Pancreas (tissue), 10 donors: Measurements from ENCODE around the gene BTBD18. TPM values are rescaled to one million over a fixed set of nuclear protein-coding genes. Genes with fewer than 3 reads are reported as not detected.
A peak's percentile ranks its signal among the peaks of the same experiment; 100 is the strongest.
"Not testable (repeated sequence)": the region's sequence is repeated elsewhere in the genome, so short reads cannot be mapped to it uniquely, and the experiment has no call there.

Experiments
- ATAC-seq, 4 donors: fragments of 200-7000 bp; cut with Tn5 transposase; one replicate each; pipeline versions ENCODE4 v1.8.0 to v1.9.1; 2020; ENCODE audit warnings: mild to moderate bottlenecking in 4 of 4, moderate library complexity in 4 of 4
- DNase-seq, 6 donors: peaks; one replicate each; pipeline ENCODE4 v3.0.0-alpha.2; 2020
- FAIRE-seq: peaks from 2 replicates; lab custom pipeline; 2012; peaks lifted over from hg19 to GRCh38; lab: Jason Lieb, UNC
- H3K27ac ChIP-seq, 4 donors: fragments of 200-600 bp; sonication (generic); 1 replicate in 3 of 4; 2 replicates in 1 of 4; pipeline versions ENCODE4 v1.5.0 to v1.8.0; 2020
- H3K27me3 ChIP-seq, 4 donors: fragments of 200-600 bp; one replicate each; pipeline ENCODE4 v1.8.0; 2021
- H3K36me3 ChIP-seq, 3 donors: fragments of 200-600 bp; sonication (generic) in 1 of 3; one replicate each; pipeline versions ENCODE4 v1.5.0 to v1.8.0; 2020 to 2021
- H3K4me1 ChIP-seq, 3 donors: fragments of 200-600 bp; one replicate each; pipeline ENCODE4 v1.8.0; 2021
- H3K4me3 ChIP-seq, 4 donors: fragments of 200-600 bp; sonication (generic) in 2 of 4; one replicate each; pipeline versions ENCODE4 v1.5.0 to v1.8.0; 2020 to 2021
- H3K9me3 ChIP-seq, 4 donors: fragments of 200-600 bp; one replicate each; pipeline ENCODE4 v1.8.0; 2021
- CTCF ChIP-seq, 4 donors: fragments of 200-600 bp; sonication (generic) in 3 of 4; IDR thresholded peaks; one replicate each; pipeline versions ENCODE4 v1.5.0 to v1.8.0; 2021; ENCODE audit warnings: antibody characterized with exemption in 4 of 4
- WGBS, 2 donors: extraction: QIAGEN DNeasy Blood & Tissue Kit; methylation state at CpG; one replicate each; pipeline ENCODE4 v1.1.7; 2013; 5-methylcytosine and 5-hydroxymethylcytosine counted together
- intact Hi-C, 3 donors: fragments of 100-400 bp; cut with DNase I; formaldehyde crosslinking; loops; one replicate each; pipeline versions ENCODE4 v1.11.1 to v1.14.2; 2022
- polyA plus RNA-seq, 2 donors: library from polyadenylated mRNA; stranded (reverse); fragments of 200-250 nt; gene quantifications; one replicate each; pipeline ENCODE4 v1.2.3, GENCODE V29; 2013
- total RNA-seq, 6 donors: library from RNA; stranded (reverse); fragmentation: NEBNext Ultra II Directional in 4 of 6; extraction: Animal tissue kit (Norgen Biotek cat#: 25700) in 4 of 6; gene quantifications; one replicate each; pipeline versions ENCODE4 v1.2.1 to v1.2.4, GENCODE V29; 2021 to 2023
- donor health status: healthy with polysubstance abuse.
- donor health status: DM: no; HTN: no; CAD: no; lungs with moderate emphysema.
- donor health status: DM: no; HTN: no; CAD: no.
- donor health status: control.
- donor health status: control.
- donor health status: Bipolar disorder and iron deficiency.
- donor health status: DM: yes; HTN: yes; CAD: no.
- donor health status: DM: no; HTN: no; CAD: no.
- donor health status: DM: no; HTN: no; CAD: no.
- donor health status: DM: yes; HTN: yes; CAD: no.

BTBD18 gene
- total and polyA plus RNA-seq, 8 donors = 0.05 TPM; not detected in 7

GRCh38 chr11:57729479-57729878 lies 22.1 kb downstream of the BTBD18 start:
- Histone ChIP-seq H3K27me3 (no peaks in the 10 kb centered on the region), H3K36me3 (no peaks in the 10 kb centered on the region), H3K4me1 (no peaks in the 10 kb centered on the region), H3K27ac (no peak overlapping the region), H3K9me3 (no peaks in the 10 kb centered on the region), H3K4me3 (no peak overlapping the region)
- 95 to 96% methylated on average over 7 of the region's 7 CpGs for WGBS, 2 donors
- intact Hi-C loops = no loop called here
- DNase-seq (no peak), FAIRE-seq (no peak), ATAC-seq (no peak)
- TF ChIP-seq CTCF (IDR thresholded peaks at IDR 0.05) = no peak

- Histone ChIP-seq H3K27me3 (no peaks in the 10 kb centered on the region), H3K36me3 (no peaks in the 10 kb centered on the region), H3K27ac (no peak overlapping the region), H3K9me3 (no peaks in the 10 kb centered on the region), H3K4me1 (no peaks in the 10 kb centered on the region), H3K4me3 (no peak overlapping the region)
- ATAC-seq (no peak), DNase-seq (no peak), FAIRE-seq (no peak)
- no peak for TF ChIP-seq CTCF (IDR thresholded peaks at IDR 0.05)
- intact Hi-C loops = no loop called here
- 76 to 83% methylated on average over 7 of the region's 7 CpGs for WGBS, 2 donors
Measured at GRCh38 chr11:57728829-57729228, 22.8 kb downstream of the BTBD18 start.

- no peaks in the 10 kb centered on the region for H3K9me3 ChIP-seq
- no peaks in the 10 kb centered on the region for H3K27me3 ChIP-seq
- TF ChIP-seq CTCF (IDR thresholded peaks at IDR 0.05) = no peak
- FAIRE-seq = no peak
- no peaks in the 10 kb centered on the region for H3K4me1 ChIP-seq
- WGBS, 2 donors = 72 to 75% methylated on average over 2 of the region's 2 CpGs
- no peak for ATAC-seq
- no peak for DNase-seq
- intact Hi-C loops = no loop called here
- H3K27ac ChIP-seq = no peak overlapping the region
- no peak overlapping the region for H3K4me3 ChIP-seq
- no peaks in the 10 kb centered on the region for H3K36me3 ChIP-seq
Measured at GRCh38 chr11:57727185-57727584, 24.4 kb downstream of the BTBD18 start.

GRCh38 chr11:57716726-57717125 lies 34.9 kb downstream of the BTBD18 start:
- DNase-seq, FAIRE-seq: not testable (repeated sequence)

GRCh38 chr11:57713835-57714234 lies 37.8 kb downstream of the BTBD18 start:
- DNase-seq (no peak), ATAC-seq (no peak), FAIRE-seq (no peak)
- intact Hi-C loops = no loop called here
- Histone ChIP-seq H3K27me3 (no peaks in the 10 kb centered on the region), H3K4me1 (peaks cover 0 to 25% (median 16%) of the 10 kb centered on the region in 3 donors), H3K27ac (no peak overlapping the region), H3K9me3 (no peaks in the 10 kb centered on the region), H3K4me3 (peak overlapping the region in 2 of 4 donors; percentile 88 to 94), H3K36me3 (no peaks in the 10 kb centered on the region)
- WGBS, 2 donors = 91 to 96% methylated on average over 2 of the region's 2 CpGs
- no peak for TF ChIP-seq CTCF (IDR thresholded peaks at IDR 0.05)

More at GRCh38 chr11:57716726-57717125, 34.9 kb downstream of the BTBD18 start:
- H3K9me3 ChIP-seq, ATAC-seq, intact Hi-C loops, H3K36me3 ChIP-seq, H3K4me3 ChIP-seq, H3K27ac ChIP-seq, H3K27me3 ChIP-seq: not testable (repeated sequence)
- 96 to 100% methylated on average over 8 to 26 of the region's 34 CpGs for WGBS, 2 donors
- peaks cover 0 to 15% (median 10%) of the 10 kb centered on the region in 3 donors for H3K4me1 ChIP-seq
